ENCODE data around the gene GJC3. TPM values are rescaled to one million over a fixed set of nuclear protein-coding genes. Genes with fewer than 3 reads are reported as not detected.
"Not testable (repeated sequence)": the region's sequence is repeated elsewhere in the genome, so short reads cannot be mapped to it uniquely, and the experiment has no call there.

GJC3 gene
- total RNA-seq, 4 donors from 2014 or later: not detected

- H3K4me3 ChIP-seq: no peak overlapping the region
- no peak overlapping the region for H3K27ac ChIP-seq
- no peaks in the 10 kb centered on the region for H3K4me1 ChIP-seq
- DNase-seq: no peak
- no peaks in the 10 kb centered on the region for H3K27me3 ChIP-seq
- no peak for TF ChIP-seq CTCF (IDR thresholded peaks at IDR 0.05)
- TF ChIP-seq POLR2A (IDR thresholded peaks at IDR 0.05): no peak
- no peaks in the 10 kb centered on the region for H3K9me3 ChIP-seq
- H3K36me3 ChIP-seq: no peaks in the 10 kb centered on the region
Observed at GRCh38 chr7:99971242-99971641, 41.8 kb upstream of the GJC3 start.

GRCh38 chr7:99969813-99970212, 40.4 kb upstream of the GJC3 start:
- not testable (repeated sequence) for DNase-seq, H3K4me3 ChIP-seq, H3K27ac ChIP-seq, H3K36me3 ChIP-seq, H3K9me3 ChIP-seq, H3K4me1 ChIP-seq, H3K27me3 ChIP-seq

- Histone ChIP-seq H3K27ac (no peak overlapping the region), H3K9me3 (no peaks in the 10 kb centered on the region), H3K4me3 (no peak overlapping the region), H3K36me3 (no peaks in the 10 kb centered on the region), H3K27me3 (no peaks in the 10 kb centered on the region), H3K4me1 (no peaks in the 10 kb centered on the region)
- no peak for TF ChIP-seq CTCF (IDR thresholded peaks at IDR 0.05)
- TF ChIP-seq POLR2A (IDR thresholded peaks at IDR 0.05): no peak
- no peak for DNase-seq
Observed at GRCh38 chr7:99969298-99969697, 39.9 kb upstream of the GJC3 start.

GRCh38 chr7:99958564-99959227, 29.3 kb upstream of the GJC3 start:
- Histone ChIP-seq H3K27ac (no peak overlapping the region), H3K27me3 (no peaks in the 10 kb centered on the region), H3K36me3 (no peaks in the 10 kb centered on the region), H3K9me3 (no peaks in the 10 kb centered on the region), H3K4me1 (no peaks in the 10 kb centered on the region), H3K4me3 (no peak overlapping the region)
- TF ChIP-seq POLR2A (IDR thresholded peaks at IDR 0.05) (no peak), CTCF (IDR thresholded peaks at IDR 0.05) (no peak)
- DNase-seq: no peak

- Histone ChIP-seq H3K9me3 (peaks cover 0 to 3% (median 0%) of the 10 kb centered on the region in 4 donors), H3K27ac (no peak overlapping the region), H3K27me3 (no peaks in the 10 kb centered on the region), H3K4me1 (no peaks in the 10 kb centered on the region), H3K4me3 (no peak overlapping the region), H3K36me3 (no peaks in the 10 kb centered on the region)
- no peak for DNase-seq
- TF ChIP-seq POLR2A (IDR thresholded peaks at IDR 0.05) (no peak), CTCF (IDR thresholded peaks at IDR 0.05) (no peak)
Observed at GRCh38 chr7:99955247-99955646, 25.8 kb upstream of the GJC3 start.

GRCh38 chr7:99954643-99955042, 25.2 kb upstream of the GJC3 start:
- H3K27ac ChIP-seq, H3K27me3 ChIP-seq, DNase-seq, H3K4me1 ChIP-seq, H3K4me3 ChIP-seq, H3K36me3 ChIP-seq, H3K9me3 ChIP-seq: not testable (repeated sequence)

GRCh38 chr7:99953649-99954048, 24.2 kb upstream of the GJC3 start:
- DNase-seq: no peak
- Histone ChIP-seq H3K36me3 (no peaks in the 10 kb centered on the region), H3K4me3 (no peak overlapping the region), H3K27ac (no peak overlapping the region), H3K27me3 (no peaks in the 10 kb centered on the region), H3K4me1 (no peaks in the 10 kb centered on the region), H3K9me3 (peaks cover 0 to 3% (median 0%) of the 10 kb centered on the region in 4 donors)
- TF ChIP-seq CTCF (IDR thresholded peaks at IDR 0.05) (no peak), POLR2A (IDR thresholded peaks at IDR 0.05) (no peak)

- not testable (repeated sequence) for H3K4me3 ChIP-seq, H3K4me1 ChIP-seq, H3K27ac ChIP-seq, H3K27me3 ChIP-seq, DNase-seq, H3K36me3 ChIP-seq, H3K9me3 ChIP-seq
Observed at GRCh38 chr7:99952649-99953048, 23.2 kb upstream of the GJC3 start.

- not testable (repeated sequence) for H3K27ac ChIP-seq, H3K9me3 ChIP-seq, H3K4me1 ChIP-seq, H3K4me3 ChIP-seq, DNase-seq, H3K27me3 ChIP-seq, H3K36me3 ChIP-seq
Observed at GRCh38 chr7:99950819-99951218, 21.4 kb upstream of the GJC3 start.

All from Peyer's patch (tissue), 4 donors.